Spleen (tissue), 11 donors: Measurements from ENCODE around the gene ANP32A. TPM values are rescaled to one million over a fixed set of nuclear protein-coding genes. Genes with fewer than 3 reads are reported as not detected.

ENCODE experiments used
- DNase-seq: peaks from one replicate; pipeline ENCODE4 v3.0.0-alpha.2; 2020
- H3K27ac ChIP-seq, 8 donors: fragments of 200-600 bp; sonication (generic) in 7 of 8; 1 replicate in 4 of 8; 2 replicates in 4 of 8; pipeline versions ENCODE4 v1.5.0 to v1.8.0; 2016 to 2021; ENCODE audit warnings: inconsistent platforms in 4 of 8, mild to moderate bottlenecking in 4 of 8, moderate library complexity in 1 of 8
- H3K27me3 ChIP-seq, 7 donors: fragments of 200-600 bp; sonication (generic) in 6 of 7; replicated peaks in 1 of 7; 1 replicate in 4 of 7; 2 replicates in 3 of 7; pipeline versions ENCODE4 v1.5.0 to v1.8.0; 2016 to 2021; ENCODE audit warnings: inconsistent platforms in 3 of 7, mild to moderate bottlenecking in 1 of 7
- H3K36me3 ChIP-seq, 6 donors: fragments of 200-600 bp; sonication (generic) in 5 of 6; 1 replicate in 4 of 6; 2 replicates in 2 of 6; pipeline versions ENCODE4 v1.5.0 to v1.8.0; 2016 to 2021; ENCODE audit warnings: inconsistent platforms in 2 of 6
- H3K4me1 ChIP-seq, 6 donors: fragments of 200-600 bp; sonication (generic) in 5 of 6; 1 replicate in 3 of 6; 2 replicates in 3 of 6; pipeline versions ENCODE4 v1.5.0 to v1.8.0; 2016 to 2021; ENCODE audit warnings: inconsistent platforms in 3 of 6
- H3K4me3 ChIP-seq, 8 donors: fragments of 200-600 bp; sonication (generic) in 7 of 8; 1 replicate in 4 of 8; 2 replicates in 4 of 8; pipeline versions ENCODE4 v1.5.0 to v1.8.0; 2016 to 2021; ENCODE audit warnings: inconsistent platforms in 4 of 8, mild to moderate bottlenecking in 4 of 8, moderate library complexity in 2 of 8
- H3K9me3 ChIP-seq, 8 donors: fragments of 200-600 bp; sonication (generic) in 7 of 8; 1 replicate in 4 of 8; 2 replicates in 4 of 8; pipeline versions ENCODE4 v1.5.0 to v1.8.0; 2016 to 2021; ENCODE audit warnings: inconsistent platforms in 4 of 8
- CTCF ChIP-seq, 11 experiments: fragments of 200-600 bp in 7 of 11; fragments of 450-650 bp in 4 of 11; sonication (generic) in 4 of 11; IDR thresholded peaks in 8 of 11; conservative IDR thresholded peaks in 3 of 11; 1 replicate in 7 of 11; 2 replicates in 4 of 11; pipeline versions ENCODE4 v1.4.0 to v1.8.0; 2016 to 2021; ENCODE audit warnings: antibody characterized with exemption in 11 of 11, inconsistent platforms in 4 of 11, mild to moderate bottlenecking in 1 of 11
- POLR2A ChIP-seq, 3 donors: fragments of 450-650 bp; IDR thresholded peaks; one replicate each; pipeline ENCODE4 v1.5.1; 2017; ENCODE audit warnings: antibody characterized with exemption in 3 of 3, mild to moderate bottlenecking in 1 of 3
- POLR2AphosphoS5 ChIP-seq, 3 donors: sonication (generic); formaldehyde crosslinking; IDR thresholded peaks; one replicate each; pipeline ENCODE4 v1.5.1; 2017; ENCODE audit warnings: antibody characterized with exemption in 3 of 3
- WGBS, 5 donors: extraction: QIAGEN DNeasy Blood & Tissue Kit in 3 of 5; methylation state at CpG; one replicate each; pipeline versions ENCODE4 v1.1.5 to v1.1.7; 2013 to 2018; 5-methylcytosine and 5-hydroxymethylcytosine counted together
- intact Hi-C: fragments of 100-400 bp; cut with DNase I; formaldehyde crosslinking; loops from one replicate; pipeline ENCODE4 v1.15.0; 2023; ENCODE audit warnings: low total_unique reads
- polyA plus RNA-seq, 3 donors: library from polyadenylated mRNA; stranded (reverse); fragments of 200-250 nt; gene quantifications; one replicate each; pipeline ENCODE4 v1.2.1, GENCODE V29; 2013
- total RNA-seq, 7 donors: library from RNA; depleted of rRNA in 3 of 7; stranded (reverse); fragments of >200 nt in 3 of 7; fragmentation: NEBNext Ultra II Directional in 4 of 7; extraction: Animal tissue kit (Norgen Biotek cat#: 25700) in 4 of 7; gene quantifications; one replicate each; pipeline versions ENCODE4 v1.1.0 to v1.2.1, GENCODE V29; 2016 to 2021
- donor health status: healthy with polysubstance abuse.
- donor health status: DM: no; HTN: no; CAD: no; lungs with moderate emphysema.
- donor health status: DM: no; HTN: no; CAD: no.
- donor health status: Bipolar disorder and iron deficiency.
- donor health status: healthy.
- donor health status: DM: no; HTN: no; CAD: no.
- donor health status: DM: yes; HTN: yes; CAD: no.

Gene ANP32A
- total and polyA plus RNA-seq, 10 donors = 58.6 to 163 (median 102) TPM

GRCh38 chr15:68796576-68796975 is 24.1 kb downstream of the ANP32A start:
- no peaks in the 10 kb centered on the region for H3K27me3 ChIP-seq
- H3K36me3 ChIP-seq = peaks cover 0 to 11% (median 0%) of the 10 kb centered on the region in 6 donors
- H3K9me3 ChIP-seq = no peaks in the 10 kb centered on the region
- WGBS, 5 donors = 87 to 93% (median 90%) methylated on average over 6 of the region's 6 CpGs
- TF ChIP-seq POLR2AphosphoS5 (IDR thresholded peaks at IDR 0.05) = no peak
- TF ChIP-seq POLR2A (IDR thresholded peaks at IDR 0.05) = no peak
- TF ChIP-seq CTCF (IDR thresholded peaks at IDR 0.05 in 8 of 11, conservative IDR thresholded peaks at IDR 0.05 in 3 of 11) = no peak
- DNase-seq = no peak
- intact Hi-C loops = no loop called here
- H3K4me3 ChIP-seq = peak overlapping the region in 1 of 8 donors; percentile 43
- peak overlapping the region in 4 of 8 donors; percentile 78 to 86 (median 84) for H3K27ac ChIP-seq
- peaks cover 55 to 98% (median 94%) of the 10 kb centered on the region in 6 donors for H3K4me1 ChIP-seq

- peaks cover 63 to 100% (median 99%) of the 10 kb centered on the region in 6 donors for H3K4me1 ChIP-seq
- H3K4me3 ChIP-seq = peak overlapping the region in 5 of 8 donors; percentile 4 to 43 (median 15)
- no peaks in the 10 kb centered on the region for H3K27me3 ChIP-seq
- H3K27ac ChIP-seq = peak overlapping the region; percentile 40 to 86 (median 75)
- TF ChIP-seq POLR2A (IDR thresholded peaks at IDR 0.05) (no peak), POLR2AphosphoS5 (IDR thresholded peaks at IDR 0.05) (peak; percentile 76 to 80 (median 77))
- H3K36me3 ChIP-seq = peaks cover 0 to 11% (median 0%) of the 10 kb centered on the region in 6 donors
- WGBS, 5 donors = 3 to 12% (median 7%) methylated on average over 20 of the region's 20 CpGs
- intact Hi-C loops = no loop called here
- DNase-seq = peak; percentile 95
- no peaks in the 10 kb centered on the region for H3K9me3 ChIP-seq
These were observed 25.3 kb downstream of the ANP32A start for GRCh38 chr15:68795298-68795848.

GRCh38 chr15:68794863-68795262 is 25.8 kb downstream of the ANP32A start:
- no peak for DNase-seq
- Histone ChIP-seq H3K27ac (peak overlapping the region; percentile 40 to 86 (median 75)), H3K27me3 (no peaks in the 10 kb centered on the region), H3K36me3 (peaks cover 0 to 9% (median 0%) of the 10 kb centered on the region in 6 donors), H3K4me3 (peak overlapping the region in 5 of 8 donors; percentile 4 to 43 (median 15)), H3K4me1 (peaks cover 67 to 100% (median 100%) of the 10 kb centered on the region in 6 donors), H3K9me3 (no peaks in the 10 kb centered on the region)
- no peak for TF ChIP-seq POLR2AphosphoS5 (IDR thresholded peaks at IDR 0.05)
- TF ChIP-seq POLR2A (IDR thresholded peaks at IDR 0.05) = no peak
- TF ChIP-seq CTCF (IDR thresholded peaks at IDR 0.05 in 8 of 11, conservative IDR thresholded peaks at IDR 0.05 in 3 of 11) = no peak
- WGBS, 5 donors = 10 to 27% (median 16%) methylated on average over 5 of the region's 5 CpGs
- intact Hi-C loops = no loop called here

- peak overlapping the region in 7 of 8 donors; percentile 66 to 86 (median 78) for H3K27ac ChIP-seq
- no peak for TF ChIP-seq POLR2A (IDR thresholded peaks at IDR 0.05)
- TF ChIP-seq POLR2AphosphoS5 (IDR thresholded peaks at IDR 0.05) = no peak
- TF ChIP-seq CTCF (IDR thresholded peaks at IDR 0.05 in 8 of 11, conservative IDR thresholded peaks at IDR 0.05 in 3 of 11) = no peak
- DNase-seq = no peak
- H3K4me3 ChIP-seq = peak overlapping the region in 1 of 8 donors; percentile 43
- peaks cover 0 to 9% (median 0%) of the 10 kb centered on the region in 6 donors for H3K36me3 ChIP-seq
- H3K9me3 ChIP-seq = no peaks in the 10 kb centered on the region
- WGBS, 5 donors = 52 to 66% (median 62%) methylated on average over 4 of the region's 4 CpGs
- H3K4me1 ChIP-seq = peaks cover 72 to 100% (median 100%) of the 10 kb centered on the region in 6 donors
- H3K27me3 ChIP-seq = no peaks in the 10 kb centered on the region
- intact Hi-C loops = no loop called here
These were observed 26.4 kb downstream of the ANP32A start for GRCh38 chr15:68794307-68794706.
